HuH-7.5 (cell line): ENCODE results near the gene LOXHD1.

Source experiments
- DNase-seq: peaks from one replicate; pipeline ENCODE4 v3.0.0; 2011; ENCODE audit warnings: low spot score

Gene LOXHD1

DNA sequence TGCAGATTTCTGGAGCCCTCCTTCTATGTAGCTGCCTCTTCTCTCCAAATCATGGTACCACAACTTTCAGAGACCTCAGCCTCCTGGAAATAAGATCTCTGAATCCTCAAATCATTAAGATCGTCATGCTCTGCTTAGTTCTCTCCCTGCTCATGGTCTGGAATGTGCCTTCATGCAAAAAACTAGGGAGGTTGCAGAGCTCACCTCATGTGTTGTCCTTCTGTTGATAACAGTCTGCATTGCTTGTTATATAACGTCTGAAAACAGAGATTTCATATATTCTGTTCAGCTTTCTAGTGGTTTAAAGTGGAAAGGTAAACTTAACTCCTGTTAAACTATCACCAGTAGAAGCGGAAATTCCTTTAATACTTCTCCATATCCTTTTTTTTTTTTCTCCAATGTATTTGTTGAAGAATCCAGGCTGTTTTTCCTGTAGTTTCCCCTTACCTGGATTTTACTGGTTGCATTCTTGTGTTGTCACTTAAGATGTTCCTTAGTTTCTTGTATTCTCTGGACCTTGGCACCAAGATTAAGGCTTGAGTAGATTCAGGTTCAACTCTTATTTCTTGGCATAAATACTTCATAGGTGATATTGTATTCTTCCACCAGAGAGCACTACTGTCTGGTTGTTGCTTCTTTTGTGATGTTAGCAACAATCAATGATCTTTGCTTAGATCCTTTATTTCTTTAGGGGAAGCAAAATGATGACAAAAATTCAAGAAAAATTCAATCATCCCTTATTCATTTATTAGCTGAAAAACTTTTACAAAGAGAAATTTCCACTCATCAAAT is 211.3 kb downstream of the LOXHD1 start:
- DNase-seq = no peak

DNA sequence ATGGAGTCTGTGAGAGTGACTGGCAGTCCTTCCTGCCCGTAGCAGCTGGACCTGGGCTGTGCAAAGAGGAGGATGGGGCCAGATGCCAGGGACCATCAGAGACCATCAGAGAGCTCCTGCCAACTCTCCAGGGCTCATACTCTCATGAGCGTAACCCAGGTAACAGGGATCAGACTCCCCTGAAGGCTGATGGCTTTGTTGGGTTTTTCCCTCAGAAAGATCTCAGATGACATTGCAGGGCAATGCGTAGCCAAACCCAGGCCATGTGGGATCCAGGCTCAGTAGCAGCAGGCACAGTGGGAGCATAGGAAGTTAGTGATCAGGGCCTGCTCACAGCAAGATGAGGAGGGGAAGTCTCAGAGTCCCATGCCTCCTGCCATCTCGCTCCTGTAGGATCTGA is 218.0 kb downstream of the LOXHD1 start:
- no peak for DNase-seq

DNA sequence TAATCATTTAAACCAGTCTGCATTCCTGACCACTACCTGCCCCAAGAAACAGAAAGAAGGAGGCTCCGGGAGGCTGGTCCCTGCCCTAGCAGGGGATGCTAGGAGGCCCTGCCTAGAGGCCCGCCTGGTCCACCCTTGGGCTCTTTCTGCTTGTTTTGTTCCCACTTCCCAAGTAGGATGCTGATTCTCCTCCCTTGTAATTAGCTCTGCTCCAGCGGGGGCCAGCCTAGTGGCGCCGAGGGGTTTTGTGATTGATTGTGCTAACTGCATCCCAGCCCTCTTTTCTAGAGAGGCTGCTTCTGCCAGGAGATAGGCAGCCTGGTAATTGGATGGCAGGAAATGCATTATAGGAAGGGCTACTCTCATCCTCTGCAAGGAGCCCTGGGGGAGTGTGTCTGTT is 220.0 kb downstream of the LOXHD1 start:
- no peak for DNase-seq

DNA sequence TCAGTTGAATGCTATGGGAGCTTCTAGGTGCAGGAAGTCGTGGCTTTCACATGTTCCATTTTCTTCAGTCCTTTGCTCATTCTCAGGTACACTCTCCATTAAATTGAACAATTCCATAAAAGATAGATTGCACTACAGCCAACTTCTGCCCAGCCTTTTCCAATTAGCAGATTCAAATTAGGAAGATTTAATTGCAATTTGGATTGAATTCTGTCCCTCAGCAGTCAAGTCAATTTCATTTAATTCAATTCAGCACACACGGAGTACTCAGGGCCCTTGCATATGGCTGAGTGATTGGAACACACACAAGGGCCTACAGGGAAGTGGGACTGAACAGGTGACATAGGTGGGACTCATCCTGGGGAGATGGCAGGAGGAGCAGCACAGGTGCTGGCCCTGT is 220.4 kb downstream of the LOXHD1 start:
- DNase-seq = no peak

- no peak for DNase-seq
Observed at GRCh38 chr18:46435031-46435430, 222.0 kb downstream of the LOXHD1 start.

DNA sequence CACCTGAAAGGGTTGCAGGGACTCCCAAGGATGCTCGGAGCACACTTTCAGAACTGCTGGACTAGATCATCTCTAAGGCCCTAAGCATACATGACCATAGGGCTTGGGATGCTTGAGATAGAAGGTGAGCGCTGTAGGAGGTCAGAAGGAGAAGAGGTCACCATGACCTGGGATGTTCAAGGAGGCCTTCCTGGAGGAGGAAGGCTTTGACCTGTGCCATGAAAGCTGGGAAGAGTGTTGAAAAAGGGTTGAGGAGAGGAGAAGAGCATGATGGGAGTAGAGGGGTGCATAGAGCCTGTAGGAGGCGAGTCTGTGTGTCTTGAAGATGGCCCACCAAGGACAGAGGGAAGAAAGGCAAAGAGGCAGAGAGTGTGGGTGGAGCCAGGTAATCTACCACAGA is 222.4 kb downstream of the LOXHD1 start:
- no peak for DNase-seq

DNA sequence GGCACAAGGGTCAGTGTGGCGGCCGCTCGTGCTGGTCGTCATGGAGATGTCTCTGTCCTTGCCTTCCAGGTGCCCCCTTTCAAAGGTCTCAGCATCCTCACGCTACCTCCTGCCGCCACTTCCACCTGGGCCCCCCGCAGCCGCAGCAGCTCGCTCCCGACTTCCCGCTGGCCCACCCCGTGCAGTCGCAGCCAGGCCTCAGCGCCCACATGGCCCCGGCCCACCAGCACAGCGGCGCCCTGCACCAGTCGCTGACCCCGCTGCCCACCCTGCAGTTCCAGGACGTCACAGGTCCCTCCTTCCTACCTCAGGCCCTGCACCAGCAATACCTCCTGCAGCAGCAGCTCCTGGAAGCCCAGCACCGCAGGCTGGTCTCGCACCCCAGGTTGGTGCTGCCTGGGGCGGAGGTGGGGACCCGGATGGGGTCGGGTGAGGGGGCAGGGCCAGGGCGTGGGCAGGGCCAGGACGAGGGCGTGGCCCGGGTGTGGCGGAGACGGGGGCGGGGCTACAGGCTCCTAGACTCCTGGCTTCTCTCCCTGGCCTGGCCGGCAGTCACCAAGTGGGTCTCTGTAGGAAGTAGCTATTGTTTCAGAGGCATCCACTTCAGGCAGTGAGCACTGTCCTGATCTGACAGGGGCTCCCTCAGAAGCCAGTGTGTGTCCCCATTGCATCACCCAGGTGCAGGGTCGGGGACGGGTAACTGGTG is 223.7 kb downstream of the LOXHD1 start:
- DNase-seq = no peak

DNA sequence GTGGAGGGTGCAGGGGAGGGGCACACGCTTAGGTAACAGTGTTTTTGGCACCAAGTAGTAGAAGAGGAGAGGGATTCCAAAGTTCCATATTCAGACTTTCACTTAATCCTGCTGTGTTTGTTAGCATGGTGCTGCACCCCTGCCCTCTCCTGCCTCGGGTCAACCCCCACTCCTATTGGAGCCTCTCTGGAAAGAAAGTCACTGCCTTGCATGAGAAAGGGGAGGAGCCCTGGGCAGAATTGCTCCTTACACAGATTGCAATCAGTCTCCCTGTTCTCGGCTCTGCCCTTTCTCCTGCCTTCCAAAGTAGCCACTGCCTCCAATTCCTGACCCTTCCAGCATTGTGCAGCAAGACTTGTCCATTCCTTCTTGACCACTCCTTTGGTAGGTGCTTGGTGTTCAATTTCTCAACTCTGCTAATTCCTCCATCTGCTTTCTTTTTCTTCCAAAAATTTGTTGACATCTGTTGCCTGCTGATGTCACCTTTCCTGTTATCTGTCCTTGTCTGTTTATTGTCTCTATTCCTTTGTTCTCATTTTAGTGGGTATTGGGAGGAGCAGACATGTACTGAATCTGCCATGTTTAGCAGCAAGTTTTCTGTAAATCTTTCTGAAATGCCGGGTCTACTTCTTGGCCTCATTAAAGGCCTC is 225.4 kb downstream of the LOXHD1 start:
- DNase-seq = no peak

DNA sequence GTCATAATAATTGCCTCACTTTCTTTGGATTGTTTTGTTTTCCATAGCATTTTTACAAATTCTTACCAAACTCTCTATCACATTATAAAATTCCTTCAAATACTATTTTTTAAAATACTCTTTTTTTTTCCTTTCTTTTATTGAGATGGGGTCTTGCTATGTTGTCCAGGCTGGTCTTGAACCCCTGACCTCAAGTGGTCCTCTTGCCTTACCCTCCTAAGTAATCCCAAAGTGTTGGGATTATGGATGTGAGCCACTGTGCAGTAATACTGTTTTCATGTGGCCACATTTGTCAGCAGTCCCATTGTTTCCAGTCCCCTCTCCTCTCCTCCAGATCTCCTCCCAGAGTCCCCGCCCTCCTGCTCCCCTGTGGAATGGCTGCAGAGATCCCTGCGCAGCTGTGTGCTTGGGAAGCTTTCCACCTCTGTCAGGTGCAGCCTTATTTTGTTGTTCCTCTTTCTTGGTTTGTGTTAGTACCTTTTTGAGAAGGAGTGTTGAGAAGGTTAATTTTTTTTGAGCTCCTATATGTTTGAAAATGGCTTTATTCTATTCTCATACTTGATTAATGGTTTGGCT is 227.3 kb downstream of the LOXHD1 start:
- no peak for DNase-seq

DNA sequence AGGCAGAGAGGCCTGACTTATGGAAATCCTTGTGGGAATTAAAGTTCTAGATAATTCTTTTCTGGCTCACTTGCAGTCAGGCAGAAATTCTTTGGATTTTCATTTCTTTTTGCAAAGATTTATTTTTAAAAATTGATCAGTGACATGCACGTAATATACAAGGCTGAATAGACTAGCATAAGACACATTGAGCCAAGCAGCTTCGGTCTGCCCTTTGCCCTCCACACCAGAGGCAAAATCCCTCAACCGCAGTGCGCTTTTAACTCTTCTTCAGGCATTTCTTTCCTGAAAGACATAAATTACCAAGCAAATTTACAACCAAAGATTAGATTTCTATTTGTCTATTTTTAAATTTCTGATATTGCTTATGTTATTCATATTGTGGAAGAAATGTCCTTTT is 227.9 kb downstream of the LOXHD1 start:
- DNase-seq = no peak

DNA sequence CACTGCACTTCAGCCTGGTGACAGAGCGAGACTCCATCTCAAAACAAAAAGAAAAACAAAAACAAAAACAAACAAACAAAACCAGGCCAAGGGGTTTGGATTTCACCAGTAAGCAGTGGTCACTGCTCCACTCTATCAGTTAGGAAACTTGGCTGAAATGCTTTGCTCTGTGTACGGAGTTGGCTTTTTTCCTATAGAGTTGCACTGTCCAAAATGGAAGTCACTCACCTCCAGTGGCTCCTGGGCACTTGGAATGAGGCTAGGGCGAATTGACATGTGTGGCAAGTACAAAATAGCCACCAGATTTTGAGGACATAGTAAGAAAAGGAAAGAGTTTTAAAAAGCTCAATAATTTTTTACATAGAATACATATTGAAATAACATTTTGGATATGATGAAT is 228.7 kb downstream of the LOXHD1 start:
- no peak for DNase-seq

DNA sequence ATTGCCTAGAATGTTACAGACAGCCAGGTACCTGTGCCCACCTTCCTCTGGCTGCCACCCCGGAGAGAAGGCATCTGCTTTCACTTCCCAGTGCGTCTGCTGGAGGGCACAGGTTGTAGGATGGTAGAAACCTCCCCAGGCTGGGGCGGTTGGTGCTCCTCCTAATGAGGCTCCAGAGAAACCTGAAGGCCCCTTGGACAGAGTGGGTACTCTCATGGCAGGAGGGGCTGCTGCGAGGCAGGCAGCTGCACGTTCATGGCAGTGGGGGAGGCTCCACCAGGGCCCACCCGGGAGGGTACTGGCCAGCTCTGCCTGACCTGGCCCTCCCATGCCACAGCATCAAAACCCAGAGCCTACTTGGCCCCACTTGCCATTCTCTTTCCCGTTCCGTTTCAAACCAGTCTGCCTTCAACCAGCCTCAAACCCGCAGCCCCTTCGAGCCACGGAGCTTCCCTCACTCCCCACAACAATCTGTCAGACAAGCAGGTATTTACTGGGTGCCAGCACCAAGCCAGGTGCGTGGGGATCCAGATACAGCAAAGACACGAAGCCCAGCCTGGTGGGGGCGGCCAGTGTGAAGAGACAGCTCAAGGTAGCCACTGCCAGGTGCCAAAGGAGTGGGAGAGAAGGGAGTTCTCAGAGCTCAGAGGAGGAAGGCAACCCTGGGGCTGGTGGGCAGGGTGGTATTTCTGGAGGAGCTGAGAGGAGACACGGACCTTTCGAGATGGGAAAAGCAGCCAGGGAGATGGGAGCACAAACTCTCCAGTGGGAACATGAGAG is 229.6 kb downstream of the LOXHD1 start:
- DNase-seq = no peak
